ENCODE data around the gene CCR7.

CCR7 gene

GRCh38 chr17:40532520-40533253, 32.6 kb downstream of the CCR7 start:
- DNase-seq, result no peak

- no peak for DNase-seq
Observed at GRCh38 chr17:40531051-40531991, 34.0 kb downstream of the CCR7 start.

GRCh38 chr17:40530531-40530994, 34.7 kb downstream of the CCR7 start:
- no peak for DNase-seq

GRCh38 chr17:40529991-40530390, 35.3 kb downstream of the CCR7 start:
- no peak for DNase-seq

GRCh38 chr17:40528692-40529417, 36.4 kb downstream of the CCR7 start:
- DNase-seq, result no peak

GRCh38 chr17:40526668-40527067, 38.6 kb downstream of the CCR7 start:
- no peak for DNase-seq

- no peak for DNase-seq
Observed at GRCh38 chr17:40525294-40525693, 40.0 kb downstream of the CCR7 start.

- DNase-seq, result no peak
Observed at GRCh38 chr17:40524243-40524965, 40.9 kb downstream of the CCR7 start.

GRCh38 chr17:40522961-40523310, 42.3 kb downstream of the CCR7 start:
- DNase-seq, result no peak

GRCh38 chr17:40522250-40522960, 42.9 kb downstream of the CCR7 start:
- no peak for DNase-seq

- no peak for DNase-seq
Observed at GRCh38 chr17:40520991-40521453, 44.2 kb downstream of the CCR7 start.

GRCh38 chr17:40519089-40519775, 46.0 kb downstream of the CCR7 start:
- DNase-seq, result no peak

- no peak for DNase-seq
Observed at GRCh38 chr17:40518401-40519088, 46.7 kb downstream of the CCR7 start.

- DNase-seq, result no peak
Observed at GRCh38 chr17:40517981-40518380, 47.3 kb downstream of the CCR7 start.

- DNase-seq, result no peak
Observed at GRCh38 chr17:40517286-40517662, 48.0 kb downstream of the CCR7 start.

GRCh38 chr17:40516581-40517285, 48.5 kb downstream of the CCR7 start:
- DNase-seq, result no peak

GRCh38 chr17:40515491-40516041, 49.7 kb downstream of the CCR7 start:
- no peak for DNase-seq

- DNase-seq, result no peak
Observed at GRCh38 chr17:40515011-40515410, 50.3 kb downstream of the CCR7 start.

- DNase-seq, result no peak
Observed at GRCh38 chr17:40514013-40514875, 51.0 kb downstream of the CCR7 start.

All from amniotic stem cell (primary cell).